WI38 (cell line): ENCODE data around the gene SNX20.

ENCODE experiments used
- H3K4me3 ChIP-seq: 2 replicates; pipeline ENCODE4 v1.5.1; 2011; ENCODE audit warnings: low read depth, mild to moderate bottlenecking, control low read depth, low read length
- CTCF ChIP-seq: IDR thresholded peaks from 2 replicates; pipeline ENCODE4 v1.5.1; 2012; ENCODE audit warnings: low read depth, mild to moderate bottlenecking, control low read depth, low read length

Gene SNX20

GRCh38 chr16:50653633-50654519 lies 27.2 kb downstream of the SNX20 start:
- TF ChIP-seq CTCF: no peak
- H3K4me3 ChIP-seq: no peak overlapping the region

- TF ChIP-seq CTCF: no peak
- H3K4me3 ChIP-seq: no peak overlapping the region
These were observed 28.2 kb downstream of the SNX20 start for GRCh38 chr16:50652836-50653425.

GRCh38 chr16:50651835-50652438 lies 29.2 kb downstream of the SNX20 start:
- no peak for TF ChIP-seq CTCF
- H3K4me3 ChIP-seq: no peak overlapping the region

GRCh38 chr16:50646345-50646744 lies 34.8 kb downstream of the SNX20 start:
- no peak for TF ChIP-seq CTCF
- no peak overlapping the region for H3K4me3 ChIP-seq

- TF ChIP-seq CTCF: no peak
- no peak overlapping the region for H3K4me3 ChIP-seq
These were observed 35.4 kb downstream of the SNX20 start for GRCh38 chr16:50645563-50646220.

GRCh38 chr16:50644729-50645128 lies 36.4 kb downstream of the SNX20 start:
- no peak for TF ChIP-seq CTCF
- no peak overlapping the region for H3K4me3 ChIP-seq
